ENCODE measurements around the gene DYNLRB1. TPM values are rescaled to one million over a fixed set of nuclear protein-coding genes. Genes with fewer than 3 reads are reported as not detected.

DYNLRB1 gene
- total and polyA plus RNA-seq, 2 of the 13 experiments (the other 11 are each of a cell fraction or from before 2014, with no cell fraction given): 140 to 244 TPM

- TF ChIP-seq YY1 (IDR thresholded peaks at IDR 0.05; ENCODE audit: insufficient read depth, insufficient replicate concordance, low read depth, low read length) (no peak), FOXA3 (CRISPR knock-in tag; IDR thresholded peaks at IDR 0.05) (0 out of 2 replicates have a peak, but pooled peaks have one; percentile 31), ZNF567 (CRISPR knock-in tag; IDR thresholded peaks at IDR 0.05; ENCODE audit: borderline replicate concordance) (no peak), NR3C1 (CRISPR knock-in tag; IDR thresholded peaks at IDR 0.05) (no peak), HMGXB3 (CRISPR knock-in tag; IDR thresholded peaks at IDR 0.05; ENCODE audit: borderline replicate concordance) (0 out of 2 replicates have a peak, but pooled peaks have one; percentile 55), ZNF510 (CRISPR knock-in tag; IDR thresholded peaks at IDR 0.05; ENCODE audit: low read depth) (no peak), POGK (CRISPR knock-in tag; conservative IDR thresholded peaks at IDR 0.05) (no peak), ZNF770 (CRISPR knock-in tag; IDR thresholded peaks at IDR 0.05) (peak; percentile 67), HNF4G (IDR thresholded peaks at IDR 0.05; ENCODE audit: borderline replicate concordance, low read depth, low read length) (no peak), HNF4G (CRISPR knock-in tag; IDR thresholded peaks at IDR 0.05; ENCODE audit: borderline replicate concordance, low read depth) (no peak), RXRA (CRISPR knock-in tag; IDR thresholded peaks at IDR 0.05) (no peak; the same call in 1 of the 2 replicates), FLYWCH1 (CRISPR knock-in tag; IDR thresholded peaks at IDR 0.05) (0 out of 2 replicates have a peak, but pooled peaks have one; percentile 58), TFDP2 (CRISPR knock-in tag; IDR thresholded peaks at IDR 0.05) (no peak), GATAD2A (CRISPR knock-in tag; IDR thresholded peaks at IDR 0.05) (peak; percentile 53), DPF2 (CRISPR knock-in tag; IDR thresholded peaks at IDR 0.05; ENCODE audit: borderline replicate concordance, low read depth) (no peak), ZNF761 (CRISPR knock-in tag; conservative IDR thresholded peaks at IDR 0.05) (0 out of 2 replicates have a peak, but pooled peaks have one; percentile 8), ZBTB14 (CRISPR knock-in tag; IDR thresholded peaks at IDR 0.05) (no peak), ZNF264 (CRISPR knock-in tag; IDR thresholded peaks at IDR 0.05) (no peak)
Measured at GRCh38 chr20:34586488-34587163, 70.4 kb downstream of the DYNLRB1 start (continued).

All from HepG2 (cell line).